T-helper 2 cell treated with Interferon-gamma antibody and Interleukin-4, amounts not matched to agents 5 μg/mL and 100 μg/mL, for 36 hours (primary cell): ENCODE data around the gene PIK3CA.

Experiments used
- DNase-seq: peaks from one replicate; pipeline ENCODE4 v3.0.0; 2021; ENCODE audit warnings: low spot score
- H3K27ac Mint-ChIP-seq: one replicate; pipeline ENCODE4 v1.8.0; 2021; ENCODE audit warnings: mild to moderate bottlenecking, mixed read lengths
- H3K27me3 Mint-ChIP-seq: one replicate; pipeline ENCODE4 v1.8.0; 2021; ENCODE audit warnings: low read depth, mixed read lengths
- H3K36me3 Mint-ChIP-seq: one replicate; pipeline ENCODE4 v1.8.0; 2021; ENCODE audit warnings: low read depth, mixed read lengths
- H3K4me1 Mint-ChIP-seq: one replicate; pipeline ENCODE4 v1.8.0; 2021; ENCODE audit warnings: low read depth, mixed read lengths
- H3K4me3 Mint-ChIP-seq: one replicate; pipeline ENCODE4 v1.8.0; 2022; ENCODE audit warnings: mild to moderate bottlenecking, moderate library complexity, mixed read lengths
- H3K9me3 Mint-ChIP-seq: one replicate; pipeline ENCODE4 v1.8.0; 2021; ENCODE audit warnings: mixed read lengths

The PIK3CA gene

DNA sequence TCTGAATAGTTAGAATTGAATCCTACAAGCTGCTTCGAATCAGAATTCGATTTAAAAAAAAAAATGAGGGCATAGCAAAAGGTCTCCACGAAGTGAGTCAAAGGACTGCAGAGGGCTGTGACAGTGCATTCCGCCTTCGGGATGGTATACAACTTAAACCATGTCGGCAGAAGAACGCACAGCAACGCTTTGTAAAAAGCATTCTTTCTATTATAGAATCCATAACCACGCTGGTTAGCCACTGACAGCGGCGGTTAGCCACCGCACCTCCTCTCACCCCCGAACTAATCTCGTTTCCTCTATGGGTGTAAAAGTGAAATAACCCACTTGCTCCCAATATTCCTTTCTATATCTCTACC lies 664 bp upstream of the PIK3CA start:
- Mint-ChIP-seq H3K4me1 (peaks cover 17% of the 10 kb centered on the region), H3K27ac (no peak overlapping the region), H3K4me3 (no peak overlapping the region), H3K27me3 (peaks cover 24% of the 10 kb centered on the region), H3K9me3 (no peaks in the 10 kb centered on the region), H3K36me3 (peaks cover 2% of the 10 kb centered on the region)
- DNase-seq, result peak; percentile 79

DNA sequence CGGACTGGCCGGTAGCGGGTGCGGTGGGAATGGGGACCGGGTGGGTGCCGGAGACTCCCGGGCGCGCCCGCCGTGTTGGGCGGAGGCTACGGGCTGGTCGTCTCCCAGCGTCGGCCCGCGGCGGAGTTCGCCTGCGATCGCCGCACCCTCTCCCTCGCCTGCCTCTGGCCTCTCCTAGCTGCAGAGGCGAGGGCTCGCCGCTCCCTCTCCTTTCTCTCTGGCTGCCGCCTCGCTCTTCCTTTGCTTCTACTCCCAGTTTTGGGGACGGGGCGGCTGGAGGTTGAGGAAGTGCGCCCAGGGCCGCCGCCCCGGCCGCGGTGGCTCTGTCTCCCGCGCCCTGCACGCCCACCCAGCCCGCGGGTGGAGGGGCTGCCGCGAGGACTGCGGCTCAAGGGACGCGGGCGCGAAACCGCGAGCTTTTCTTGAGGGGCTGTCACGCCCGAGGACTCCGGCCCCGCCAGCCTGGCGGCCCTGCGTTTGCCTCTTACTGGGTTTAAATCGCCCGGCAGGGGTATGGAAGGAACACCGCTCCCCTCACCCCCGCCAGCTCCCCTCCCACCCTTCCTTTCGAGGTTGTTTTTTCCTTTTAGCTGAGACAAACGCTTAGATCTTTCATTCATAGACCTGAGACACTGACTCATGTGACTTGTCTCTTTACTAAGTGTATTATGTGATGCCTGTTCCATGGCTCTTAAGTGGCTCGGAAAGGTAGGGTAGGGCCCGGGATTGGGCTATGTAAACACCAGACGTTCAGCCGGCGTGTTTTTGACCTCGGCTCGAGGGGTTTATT lies 654 bp downstream of the PIK3CA start:
- H3K4me1 Mint-ChIP-seq, result peaks cover 17% of the 10 kb centered on the region
- peaks cover 2% of the 10 kb centered on the region for H3K36me3 Mint-ChIP-seq
- H3K9me3 Mint-ChIP-seq, result no peaks in the 10 kb centered on the region
- peaks cover 17% of the 10 kb centered on the region for H3K27me3 Mint-ChIP-seq
- peak overlapping the region; percentile 99 for H3K4me3 Mint-ChIP-seq
- peak; percentile 52 for DNase-seq
- H3K27ac Mint-ChIP-seq, result peak overlapping the region; percentile 95

DNA sequence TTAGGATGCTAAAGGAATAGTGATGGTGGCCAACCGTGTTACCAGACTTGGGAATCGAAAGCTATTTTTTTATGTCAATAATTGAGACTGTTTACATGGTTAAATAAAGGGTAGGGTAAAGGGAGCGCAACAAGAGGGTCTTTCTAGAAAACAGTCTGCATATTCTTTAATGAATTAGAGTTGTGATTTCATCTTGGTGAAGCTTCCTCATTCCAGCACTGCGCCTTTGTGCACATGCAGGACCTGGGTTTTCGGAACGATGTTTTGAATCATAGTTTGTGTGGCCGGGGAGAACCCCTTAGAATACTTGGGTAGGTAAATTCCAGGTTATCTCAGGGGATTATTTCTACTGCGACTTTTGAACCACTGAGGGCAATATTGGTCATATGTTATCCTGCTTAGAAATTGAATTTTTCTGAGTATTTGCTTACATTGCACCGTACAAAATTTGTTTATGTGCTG lies 1.3 kb downstream of the PIK3CA start:
- H3K4me1 Mint-ChIP-seq, result peaks cover 17% of the 10 kb centered on the region
- DNase-seq, result peak; percentile 54
- peak overlapping the region; percentile 99 for H3K4me3 Mint-ChIP-seq
- H3K36me3 Mint-ChIP-seq, result peaks cover 2% of the 10 kb centered on the region
- H3K27me3 Mint-ChIP-seq, result peaks cover 15% of the 10 kb centered on the region
- H3K27ac Mint-ChIP-seq, result peak overlapping the region; percentile 95
- no peaks in the 10 kb centered on the region for H3K9me3 Mint-ChIP-seq

DNA sequence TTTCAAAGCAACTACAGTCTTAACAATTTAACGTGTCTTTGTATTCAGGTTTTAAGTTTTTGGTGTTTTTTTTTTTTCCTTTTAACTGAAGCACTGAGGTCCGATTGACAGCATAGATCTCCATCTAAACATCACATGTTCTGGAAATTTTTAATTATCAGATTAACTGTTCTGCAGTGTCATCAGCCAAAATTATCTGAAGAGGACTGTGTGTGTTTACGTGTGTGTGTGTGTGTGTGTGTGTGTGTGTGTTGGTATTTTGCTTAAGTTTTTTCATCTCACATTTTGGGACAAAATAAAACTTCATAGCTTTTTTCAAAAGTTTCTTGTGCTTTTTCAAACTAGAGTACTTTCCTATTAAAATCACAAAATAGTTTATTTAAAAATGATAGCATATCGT lies 1.8 kb downstream of the PIK3CA start:
- H3K36me3 Mint-ChIP-seq, result peaks cover 2% of the 10 kb centered on the region
- H3K27me3 Mint-ChIP-seq, result peaks cover 12% of the 10 kb centered on the region
- H3K4me3 Mint-ChIP-seq, result peak overlapping the region; percentile 99

DNA sequence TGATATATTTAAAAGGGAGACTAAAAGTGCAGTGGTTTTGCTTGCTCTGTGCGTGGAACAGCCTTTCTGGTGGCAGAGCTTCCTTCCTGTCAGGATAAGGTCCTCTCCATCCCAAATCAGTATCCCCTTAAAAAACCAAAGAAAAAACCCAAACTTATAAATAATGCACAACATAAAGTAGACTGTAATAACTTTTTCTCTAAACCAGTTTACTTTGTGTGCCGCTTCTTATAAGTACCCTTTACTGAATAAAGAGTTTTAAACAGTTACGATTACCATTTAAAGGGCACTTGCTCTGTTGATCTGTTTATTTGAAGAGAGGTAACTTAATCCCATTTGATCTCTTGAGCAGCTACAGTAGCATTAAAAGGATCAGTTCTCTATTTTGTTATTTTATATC lies 2.5 kb downstream of the PIK3CA start:
- H3K27ac Mint-ChIP-seq, result no peak overlapping the region
- peaks cover 8% of the 10 kb centered on the region for H3K27me3 Mint-ChIP-seq
- H3K9me3 Mint-ChIP-seq, result no peaks in the 10 kb centered on the region
- peak overlapping the region; percentile 12 for H3K4me3 Mint-ChIP-seq
- H3K36me3 Mint-ChIP-seq, result peaks cover 2% of the 10 kb centered on the region
- H3K4me1 Mint-ChIP-seq, result peaks cover 17% of the 10 kb centered on the region
- no peak for DNase-seq

More for the DNA sequence above, 1.8 kb downstream of the PIK3CA start:
- peaks cover 17% of the 10 kb centered on the region for H3K4me1 Mint-ChIP-seq
- DNase-seq, result no peak
- H3K9me3 Mint-ChIP-seq, result no peaks in the 10 kb centered on the region
- H3K27ac Mint-ChIP-seq, result peak overlapping the region; percentile 4

DNA sequence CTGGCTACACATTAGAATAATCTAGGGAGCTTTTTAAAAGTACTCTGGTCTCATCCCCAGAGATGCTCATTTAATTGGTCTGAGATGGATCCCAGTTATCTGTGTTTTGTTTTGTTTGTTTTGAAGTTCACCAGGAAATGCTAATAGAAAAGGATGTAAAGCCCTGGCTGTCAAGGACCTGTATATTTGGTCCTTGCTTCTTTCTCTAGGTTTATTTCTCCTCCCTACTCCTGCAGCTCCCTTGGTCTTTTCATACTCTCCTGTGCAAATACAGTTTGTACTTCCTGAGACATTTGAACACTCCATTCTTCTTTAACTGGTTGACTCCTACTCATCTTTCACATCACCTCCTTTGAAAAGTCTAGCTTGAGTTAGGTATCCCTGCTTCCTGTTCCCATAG lies 3.3 kb downstream of the PIK3CA start:
- Mint-ChIP-seq H3K4me3 (no peak overlapping the region), H3K27ac (no peak overlapping the region), H3K4me1 (peaks cover 17% of the 10 kb centered on the region), H3K36me3 (peaks cover 2% of the 10 kb centered on the region), H3K27me3 (peaks cover 8% of the 10 kb centered on the region), H3K9me3 (no peaks in the 10 kb centered on the region)
- DNase-seq, result no peak

DNA sequence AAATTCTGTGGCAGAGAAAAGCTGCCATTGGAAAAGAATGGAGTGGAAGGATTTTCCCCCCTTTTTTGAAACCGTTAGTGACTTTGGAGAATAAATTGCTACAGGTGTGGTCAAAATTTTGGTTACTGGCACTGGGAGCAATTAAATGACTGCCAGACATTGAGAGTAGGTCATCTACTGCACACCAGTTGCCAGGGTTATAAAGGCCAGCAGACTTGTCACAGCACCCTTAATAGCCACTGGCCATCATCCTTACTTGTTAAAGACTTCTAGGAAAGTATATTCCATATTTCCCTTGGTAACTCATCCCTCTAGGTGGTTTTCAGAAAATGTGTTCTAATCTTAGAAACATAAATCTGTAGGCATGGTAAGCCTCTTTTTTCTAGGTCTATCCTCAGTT lies 8.0 kb downstream of the PIK3CA start:
- Mint-ChIP-seq H3K4me1 (peaks cover 15% of the 10 kb centered on the region), H3K36me3 (no peaks in the 10 kb centered on the region), H3K4me3 (no peak overlapping the region), H3K9me3 (no peaks in the 10 kb centered on the region), H3K27me3 (peaks cover 8% of the 10 kb centered on the region), H3K27ac (no peak overlapping the region)
- no peak for DNase-seq

DNA sequence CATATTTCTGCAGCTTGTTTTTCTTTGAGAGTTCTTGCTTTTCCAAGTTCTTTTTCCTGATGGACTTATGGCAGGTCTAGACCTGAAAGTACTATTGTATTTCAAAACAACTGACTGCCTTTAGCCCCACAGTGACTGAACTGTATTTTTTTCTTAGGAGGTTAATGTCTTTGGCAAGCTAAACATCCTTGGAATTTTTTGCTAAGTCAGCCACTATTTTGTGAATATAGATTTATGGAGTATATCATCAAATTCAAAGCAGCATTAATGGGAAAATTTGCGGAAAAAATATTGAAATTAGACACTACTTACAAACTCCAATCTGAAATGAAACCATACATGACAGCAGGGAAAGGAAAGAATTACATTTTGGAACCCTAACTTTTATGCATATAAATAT lies 8.6 kb downstream of the PIK3CA start:
- peaks cover 5% of the 10 kb centered on the region for H3K27me3 Mint-ChIP-seq
- no peak overlapping the region for H3K4me3 Mint-ChIP-seq
- no peaks in the 10 kb centered on the region for H3K36me3 Mint-ChIP-seq
- H3K9me3 Mint-ChIP-seq, result no peaks in the 10 kb centered on the region
- DNase-seq, result no peak
- no peak overlapping the region for H3K27ac Mint-ChIP-seq
- H3K4me1 Mint-ChIP-seq, result peaks cover 13% of the 10 kb centered on the region

DNA sequence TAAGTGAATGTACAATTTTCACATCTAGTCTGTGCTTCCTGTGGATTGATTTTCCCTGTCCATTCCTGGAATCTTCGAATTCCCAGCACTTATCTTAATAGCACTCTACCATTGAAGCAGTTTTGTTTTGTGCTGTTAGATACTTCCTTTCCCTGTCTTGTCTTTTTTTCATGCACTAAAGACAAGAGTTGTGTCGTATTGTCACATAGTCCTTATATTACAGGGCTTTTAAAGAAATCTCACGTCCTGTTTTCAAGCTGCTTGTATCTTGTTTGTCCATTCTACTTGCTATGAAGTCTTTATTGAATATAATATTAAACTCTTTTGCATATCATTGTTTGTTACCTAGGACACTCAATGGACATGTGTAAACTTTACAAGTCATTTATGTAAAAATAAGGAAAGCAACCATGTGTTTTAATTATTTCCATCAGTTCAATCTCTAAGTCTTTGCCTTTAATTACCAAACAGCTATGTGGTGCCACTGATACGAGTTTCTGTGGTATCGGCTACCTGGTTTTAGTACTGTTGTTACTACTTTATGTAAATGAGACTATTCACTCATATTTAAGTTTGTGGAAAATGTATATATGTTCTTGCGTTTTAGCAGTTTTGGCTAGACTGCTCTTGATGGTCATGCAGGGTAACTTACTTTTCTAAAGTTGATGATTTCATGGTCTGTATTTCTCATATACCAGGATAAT lies 10.3 kb downstream of the PIK3CA start:
- DNase-seq, result no peak
- Mint-ChIP-seq H3K27me3 (peaks cover 4% of the 10 kb centered on the region), H3K4me1 (peaks cover 11% of the 10 kb centered on the region), H3K9me3 (no peaks in the 10 kb centered on the region), H3K27ac (no peak overlapping the region), H3K4me3 (no peak overlapping the region), H3K36me3 (no peaks in the 10 kb centered on the region)

DNA sequence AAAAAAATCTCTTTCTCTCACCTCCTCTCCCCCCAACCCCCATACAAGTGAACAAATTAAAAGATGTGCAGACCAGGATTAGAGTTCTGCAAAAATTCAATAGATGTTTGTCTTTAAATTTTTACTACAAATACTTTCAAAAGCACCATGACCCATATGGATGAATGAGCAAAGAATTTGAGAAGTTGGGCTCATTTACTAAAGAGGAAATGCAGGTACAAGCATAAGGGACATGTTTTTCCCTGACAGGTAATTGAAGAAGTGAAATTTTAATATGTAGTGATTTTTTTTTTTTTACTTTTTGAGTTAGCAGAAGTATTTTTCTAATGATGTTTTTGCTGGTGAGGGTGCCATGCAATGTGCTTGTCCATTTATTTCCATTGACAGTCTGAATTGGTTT lies 15.3 kb downstream of the PIK3CA start:
- Mint-ChIP-seq H3K4me1 (peaks cover 7% of the 10 kb centered on the region), H3K36me3 (no peaks in the 10 kb centered on the region), H3K4me3 (no peak overlapping the region), H3K27ac (no peak overlapping the region), H3K27me3 (peaks cover 4% of the 10 kb centered on the region), H3K9me3 (no peaks in the 10 kb centered on the region)
- no peak for DNase-seq

DNA sequence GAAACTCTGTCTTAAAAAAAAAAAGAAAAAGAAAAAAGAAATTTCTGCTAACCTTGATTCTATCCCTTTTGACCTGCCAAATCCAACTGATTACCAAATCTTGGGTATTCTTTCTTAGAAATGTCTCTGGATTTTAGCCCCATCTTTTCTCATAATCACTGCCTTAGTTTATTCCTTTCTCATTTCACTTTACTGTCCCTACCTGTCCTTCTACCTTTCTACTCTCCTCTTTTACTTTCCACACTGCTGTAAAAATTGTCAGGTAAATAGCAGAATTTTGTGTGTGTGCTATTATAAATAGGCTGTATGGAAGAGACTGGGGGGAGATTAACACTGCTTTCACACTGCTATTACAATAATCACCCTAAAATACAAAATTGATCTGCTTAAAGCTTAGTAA lies 16.7 kb downstream of the PIK3CA start:
- no peak for DNase-seq
- Mint-ChIP-seq H3K4me1 (peaks cover 5% of the 10 kb centered on the region), H3K36me3 (no peaks in the 10 kb centered on the region), H3K9me3 (no peaks in the 10 kb centered on the region), H3K27ac (no peak overlapping the region), H3K27me3 (peaks cover 4% of the 10 kb centered on the region), H3K4me3 (no peak overlapping the region)

DNA sequence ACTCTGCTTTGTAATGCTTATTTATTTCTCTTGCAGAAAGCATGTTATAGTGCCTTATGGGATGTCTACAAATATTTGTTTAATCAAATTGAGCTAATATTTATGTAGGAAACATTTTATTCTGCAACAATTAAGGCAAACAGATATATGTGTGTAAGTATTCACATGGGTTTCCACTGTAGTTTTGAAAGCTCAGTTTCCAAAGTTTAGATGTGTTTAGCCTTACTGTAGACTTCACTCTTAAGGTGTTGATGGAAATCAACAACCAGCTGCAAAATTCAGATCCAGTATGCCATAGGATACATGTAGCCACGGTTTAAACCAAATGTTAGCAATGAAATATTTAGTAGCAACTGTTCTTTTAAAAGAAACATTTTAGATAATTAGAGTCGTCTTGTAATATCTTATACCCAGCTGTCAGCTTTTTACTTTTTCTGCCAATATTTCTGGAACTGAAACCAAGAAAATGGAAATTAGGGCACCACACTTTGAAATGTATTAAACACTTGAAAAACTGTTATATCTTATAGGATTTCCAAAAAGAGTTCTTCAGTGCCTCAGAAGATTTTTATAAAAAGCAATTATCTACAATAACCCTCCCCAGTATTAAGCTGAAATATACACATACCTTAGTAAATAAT lies 18.5 kb downstream of the PIK3CA start:
- H3K4me3 Mint-ChIP-seq, result no peak overlapping the region
- no peaks in the 10 kb centered on the region for H3K4me1 Mint-ChIP-seq

DNA sequence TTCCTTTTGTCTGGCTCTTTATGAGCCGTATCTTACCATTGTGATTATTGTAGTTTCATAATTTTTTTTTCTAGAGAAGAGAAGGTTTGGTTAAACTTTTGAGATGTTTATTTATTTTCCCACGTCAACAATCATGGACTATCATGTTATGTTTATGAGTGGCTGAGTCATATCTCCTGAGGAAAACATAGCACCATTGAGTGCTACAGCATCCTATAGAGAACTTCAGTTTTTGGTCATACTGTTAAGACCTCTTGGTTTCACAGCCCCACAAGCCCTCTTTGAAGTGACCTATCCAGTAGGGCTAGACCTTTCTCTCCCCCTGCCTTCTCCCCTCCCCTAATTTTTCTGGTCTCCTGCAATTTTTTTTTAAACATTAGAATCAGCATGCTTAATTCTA lies 20.8 kb downstream of the PIK3CA start:
- peaks cover 3% of the 10 kb centered on the region for H3K36me3 Mint-ChIP-seq
- no peaks in the 10 kb centered on the region for H3K4me1 Mint-ChIP-seq
- H3K27me3 Mint-ChIP-seq, result peaks cover 4% of the 10 kb centered on the region
- no peak overlapping the region for H3K4me3 Mint-ChIP-seq
- no peak overlapping the region for H3K27ac Mint-ChIP-seq
- H3K9me3 Mint-ChIP-seq, result no peaks in the 10 kb centered on the region
- no peak for DNase-seq

More for the DNA sequence above, 18.5 kb downstream of the PIK3CA start:
- Mint-ChIP-seq H3K27ac (no peak overlapping the region), H3K36me3 (no peaks in the 10 kb centered on the region), H3K27me3 (peaks cover 4% of the 10 kb centered on the region), H3K9me3 (no peaks in the 10 kb centered on the region)
- no peak for DNase-seq

DNA sequence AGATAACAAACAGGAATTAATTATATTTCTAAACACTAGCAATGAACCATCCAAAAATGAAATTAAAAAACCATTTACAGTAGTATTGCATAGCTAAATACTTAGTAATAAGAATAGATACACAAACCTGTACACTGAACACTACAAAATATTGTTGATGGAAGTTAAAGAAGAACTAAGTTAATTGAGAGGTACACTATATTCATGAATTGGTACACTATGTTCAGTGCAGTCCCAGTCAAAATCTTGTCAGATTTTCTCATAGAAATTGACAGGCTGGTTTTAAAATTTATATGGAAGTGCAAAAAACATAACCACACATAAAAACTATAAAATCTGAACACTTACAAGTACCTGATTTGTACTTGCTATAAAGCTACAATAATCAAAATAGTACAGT lies 24.4 kb downstream of the PIK3CA start:
- no peak for DNase-seq
- peaks cover 4% of the 10 kb centered on the region for H3K27me3 Mint-ChIP-seq
- peaks cover 14% of the 10 kb centered on the region for H3K4me1 Mint-ChIP-seq
- no peak overlapping the region for H3K4me3 Mint-ChIP-seq
- H3K9me3 Mint-ChIP-seq, result no peaks in the 10 kb centered on the region
- H3K36me3 Mint-ChIP-seq, result peaks cover 3% of the 10 kb centered on the region
- H3K27ac Mint-ChIP-seq, result no peak overlapping the region
